GM12891 (cell line): ENCODE data around the gene ZNF284.

Experiments used
- DNase-seq: peaks from one replicate; pipeline ENCODE4 v3.0.0; 2011; ENCODE audit warnings: low spot score; ENCODE audit not compliant: insufficient read length
- FAIRE-seq: peaks from 2 replicates; lab custom pipeline; 2011; peaks lifted over from hg19 to GRCh38; lab: Jason Lieb, UNC
- PAX5 ChIP-seq: IDR thresholded peaks from 2 replicates; pipeline ENCODE4 v1.6.1; 2011; ENCODE audit warnings: low read length, moderate library complexity, mild to moderate bottlenecking; ENCODE audit not compliant: insufficient read depth, severe bottlenecking
- POLR2A ChIP-seq: IDR thresholded peaks from 2 replicates; pipeline ENCODE4 v1.6.1; 2011; ENCODE audit warnings: low read depth, low read length, control low read depth
- POLR2AphosphoS5 ChIP-seq: IDR thresholded peaks from 2 replicates; pipeline ENCODE4 v1.6.1; 2011; ENCODE audit warnings: low read depth, low read length, control low read depth
- POU2F2 ChIP-seq: IDR thresholded peaks from 2 replicates; pipeline ENCODE4 v1.6.1; 2011; ENCODE audit warnings: low read depth, mild to moderate bottlenecking, control low read depth, low read length, moderate library complexity
- SPI1 ChIP-seq: IDR thresholded peaks from 2 replicates; pipeline ENCODE4 v1.6.1; 2011; ENCODE audit warnings: low read depth, low read length, control low read depth
- TAF1 ChIP-seq: IDR thresholded peaks from 2 replicates; pipeline ENCODE4 v1.6.1; 2011; ENCODE audit warnings: low read depth, low read length, control low read depth

The ZNF284 gene

GRCh38 chr19:44059229-44059628 lies 12.7 kb upstream of the ZNF284 start:
- TF ChIP-seq SPI1 = no peak
- no peak for TF ChIP-seq POLR2A
- TF ChIP-seq POLR2AphosphoS5 = no peak
- no peak for TF ChIP-seq TAF1
- TF ChIP-seq POU2F2 = no peak
- DNase-seq (no peak), FAIRE-seq (peak; percentile 66)

GRCh38 chr19:44061038-44061437 lies 10.9 kb upstream of the ZNF284 start:
- TF ChIP-seq POU2F2 (no peak), SPI1 (no peak), PAX5 (no peak), POLR2AphosphoS5 (no peak), TAF1 (no peak), POLR2A (no peak)
- FAIRE-seq (no peak), DNase-seq (no peak)

- TF ChIP-seq PAX5 (no peak), SPI1 (no peak), TAF1 (no peak), POU2F2 (no peak), POLR2A (no peak), POLR2AphosphoS5 (no peak)
- no peak for DNase-seq
- FAIRE-seq = no peak
These were observed 5.7 kb upstream of the ZNF284 start for GRCh38 chr19:44066305-44066704.

GRCh38 chr19:44069415-44069814 lies 2.5 kb upstream of the ZNF284 start:
- no peak for DNase-seq
- FAIRE-seq = no peak
- TF ChIP-seq POLR2AphosphoS5 = no peak
- TF ChIP-seq PAX5 = no peak
- TF ChIP-seq POU2F2 = no peak
- no peak for TF ChIP-seq SPI1
- no peak for TF ChIP-seq POLR2A
- no peak for TF ChIP-seq TAF1

- DNase-seq (no peak), FAIRE-seq (no peak)
- no peak for TF ChIP-seq POLR2A
These were observed 813 bp downstream of the ZNF284 start for GRCh38 chr19:44072543-44073401.

GRCh38 chr19:44076325-44076724 lies 4.4 kb downstream of the ZNF284 start:
- DNase-seq (no peak), FAIRE-seq (no peak)
- TF ChIP-seq POLR2AphosphoS5 = no peak
- no peak for TF ChIP-seq TAF1
- TF ChIP-seq POU2F2 = no peak
- no peak for TF ChIP-seq SPI1
- no peak for TF ChIP-seq PAX5
- TF ChIP-seq POLR2A = no peak

- no peak for FAIRE-seq
- no peak for TF ChIP-seq SPI1
- DNase-seq = no peak
These were observed 20.1 kb downstream of the ZNF284 start for GRCh38 chr19:44092108-44092507.

- FAIRE-seq (peak; percentile 94), DNase-seq (peak; percentile 65)
- TF ChIP-seq POU2F2 (0 out of 2 replicates have a peak, but pooled peaks have one; percentile 6), POLR2AphosphoS5 (no peak), SPI1 (peak; percentile 72)
These were observed 22.2 kb downstream of the ZNF284 start, which contains the start of gene ZNF224 for GRCh38 chr19:44093931-44094765. TSS of gene ZNF224 (plus strand) at chr19:44094361. CDS start at chr19:44097874, 3,513 bp downstream.

GRCh38 chr19:44107751-44108150 lies 35.8 kb downstream of the ZNF284 start:
- FAIRE-seq (no peak), DNase-seq (no peak)
- no peak for TF ChIP-seq POLR2AphosphoS5
- TF ChIP-seq POLR2A = no peak
- no peak for TF ChIP-seq PAX5
- TF ChIP-seq SPI1 = no peak
- TF ChIP-seq POU2F2 = no peak

GRCh38 chr19:44109458-44109857 lies 37.5 kb downstream of the ZNF284 start:
- TF ChIP-seq POU2F2 (no peak), POLR2AphosphoS5 (no peak), SPI1 (no peak), POLR2A (no peak), PAX5 (no peak), TAF1 (no peak)
- no peak for DNase-seq
- no peak for FAIRE-seq
